ENCODE measurements around the gene CDCA8. TPM values are rescaled to one million over a fixed set of nuclear protein-coding genes. Genes with fewer than 3 reads are reported as not detected.

Gene CDCA8
- total and polyA plus RNA-seq, 8 donors, result 0.19 to 0.79 (median 0.44) TPM

DNA sequence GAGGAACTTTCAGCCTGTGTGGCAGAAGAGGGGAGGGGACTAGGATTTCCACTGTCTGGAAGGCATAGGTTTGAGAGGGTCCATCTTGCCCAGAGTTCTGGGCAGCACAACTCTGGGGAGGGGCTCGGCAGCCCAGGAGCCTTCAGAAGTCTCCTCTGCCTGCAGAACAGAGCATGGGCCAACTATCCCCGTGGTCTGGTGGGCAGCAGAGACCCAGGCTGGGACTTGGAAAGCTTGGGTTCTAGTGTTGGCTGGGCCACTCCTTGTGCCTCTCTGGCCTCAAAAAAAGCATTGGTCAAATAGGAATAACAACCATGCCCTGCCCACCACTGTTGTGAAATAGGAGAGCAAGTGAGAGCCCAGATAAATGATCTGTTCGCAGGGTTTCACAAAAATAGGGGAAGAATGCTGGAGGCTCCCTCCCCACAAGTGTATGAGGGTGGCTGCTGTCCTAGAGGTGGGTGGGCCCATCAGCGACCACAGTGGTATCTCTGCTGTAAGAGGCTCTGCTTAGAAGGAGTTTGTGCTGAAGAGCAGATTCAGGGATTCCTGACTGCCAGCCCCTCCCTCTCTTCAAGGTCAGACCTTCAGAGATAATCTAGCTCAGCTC is 63.7 kb downstream of the CDCA8 start:
- Histone ChIP-seq H3K27me3 (peaks cover 0 to 9% (median 0%) of the 10 kb centered on the region in 4 donors), H3K27ac (no peak overlapping the region), H3K4me3 (no peak overlapping the region), H3K9me3 (no peaks in the 10 kb centered on the region), H3K4me1 (no peaks in the 10 kb centered on the region), H3K36me3 (no peaks in the 10 kb centered on the region)
- ATAC-seq, result no peak
- 48 to 56% methylated on average over 4 of the region's 4 CpGs for WGBS, 2 donors
- intact Hi-C loops (cut with DNase I), result no loop called here
- TF ChIP-seq, protein P1, sequence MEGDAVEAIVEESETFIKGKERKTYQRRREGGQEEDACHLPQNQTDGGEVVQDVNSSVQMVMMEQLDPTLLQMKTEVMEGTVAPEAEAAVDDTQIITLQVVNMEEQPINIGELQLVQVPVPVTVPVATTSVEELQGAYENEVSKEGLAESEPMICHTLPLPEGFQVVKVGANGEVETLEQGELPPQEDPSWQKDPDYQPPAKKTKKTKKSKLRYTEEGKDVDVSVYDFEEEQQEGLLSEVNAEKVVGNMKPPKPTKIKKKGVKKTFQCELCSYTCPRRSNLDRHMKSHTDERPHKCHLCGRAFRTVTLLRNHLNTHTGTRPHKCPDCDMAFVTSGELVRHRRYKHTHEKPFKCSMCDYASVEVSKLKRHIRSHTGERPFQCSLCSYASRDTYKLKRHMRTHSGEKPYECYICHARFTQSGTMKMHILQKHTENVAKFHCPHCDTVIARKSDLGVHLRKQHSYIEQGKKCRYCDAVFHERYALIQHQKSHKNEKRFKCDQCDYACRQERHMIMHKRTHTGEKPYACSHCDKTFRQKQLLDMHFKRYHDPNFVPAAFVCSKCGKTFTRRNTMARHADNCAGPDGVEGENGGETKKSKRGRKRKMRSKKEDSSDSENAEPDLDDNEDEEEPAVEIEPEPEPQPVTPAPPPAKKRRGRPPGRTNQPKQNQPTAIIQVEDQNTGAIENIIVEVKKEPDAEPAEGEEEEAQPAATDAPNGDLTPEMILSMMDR (IDR thresholded peaks at IDR 0.05), result no peak
- no peak for FAIRE-seq
- DNase-seq, result no peak

Other genes with a start within 250 kb of the CDCA8 start
- gene ZC3H12A, start 217.9 kb upstream of the CDCA8 start, total RNA-seq, result 10 to 100 TPM in 2 of 6 donors, 1 to 10 TPM in 4; 4.1 to 10.5 (median 9.3) TPM
- gene ZC3H12A, start 217.9 kb upstream of the CDCA8 start, polyA plus RNA-seq, result 10 to 100 TPM; 11.4 to 13.1 TPM
- 10 to 100 TPM; 26.1 to 39.7 (median 27.6) TPM for gene MEAF6, start 177.8 kb upstream of the CDCA8 start, total RNA-seq
- gene MEAF6, start 177.8 kb upstream of the CDCA8 start, polyA plus RNA-seq, result 10 to 100 TPM; 32.7 to 59.8 TPM
- gene SNIP1, start 138.2 kb upstream of the CDCA8 start, total RNA-seq, result 1 to 10 TPM; 6.5 to 7.8 (median 7.0) TPM
- 1 to 10 TPM; 2.7 to 5.9 TPM for gene SNIP1, start 138.2 kb upstream of the CDCA8 start, polyA plus RNA-seq
- gene DNALI1, start 135.6 kb upstream of the CDCA8 start, total RNA-seq, result 10 to 100 TPM in 5 of 6 donors, 1 to 10 TPM in 1; 8.7 to 16.3 (median 11.2) TPM
- 10 to 100 TPM; 38.4 to 61.0 TPM for gene DNALI1, start 135.6 kb upstream of the CDCA8 start, polyA plus RNA-seq
- 10 to 100 TPM in 5 of 6 donors, 1 to 10 TPM in 1; 9.8 to 20.1 (median 17.1) TPM for gene GNL2, start 96.6 kb upstream of the CDCA8 start, total RNA-seq
- 10 to 100 TPM; 50.6 to 69.1 TPM for gene GNL2, start 96.6 kb upstream of the CDCA8 start, polyA plus RNA-seq
- gene RSPO1, start 57.6 kb upstream of the CDCA8 start, total RNA-seq, result under 1 TPM in 3 of 6 donors, not detected in 3; 0.09 to 0.46 (median 0.13) TPM
- under 1 TPM; 0.11 to 0.26 TPM for gene RSPO1, start 57.6 kb upstream of the CDCA8 start, polyA plus RNA-seq
- 1 to 10 TPM; 1.7 to 3.8 (median 1.9) TPM for gene EPHA10, start 72.6 kb downstream of the CDCA8 start, total RNA-seq
- 1 to 10 TPM; 2.2 to 2.7 TPM for gene EPHA10, start 72.6 kb downstream of the CDCA8 start, polyA plus RNA-seq
- gene MANEAL, start 101.3 kb downstream of the CDCA8 start, total RNA-seq, result 1 to 10 TPM; 4.4 to 8.2 (median 6.7) TPM
- 10 to 100 TPM in 1 of 2 donors, 1 to 10 TPM in 1; 4.3 to 10.3 TPM for gene MANEAL, start 101.3 kb downstream of the CDCA8 start, polyA plus RNA-seq
- 10 to 100 TPM; 18.2 to 26.9 (median 23.1) TPM for gene C1orf122, start 115.3 kb downstream of the CDCA8 start, total RNA-seq
- 10 to 100 TPM; 33.1 to 46.1 TPM for gene C1orf122, start 115.3 kb downstream of the CDCA8 start, polyA plus RNA-seq
- 10 to 100 TPM in 1 of 6 donors, 1 to 10 TPM in 5; 5.2 to 11.9 (median 6.2) TPM for gene YRDC, start 115.7 kb downstream of the CDCA8 start, total RNA-seq
- gene YRDC, start 115.7 kb downstream of the CDCA8 start, polyA plus RNA-seq, result 1 to 10 TPM; 4.8 to 9.3 TPM
- gene MTF1, start 167.1 kb downstream of the CDCA8 start, total RNA-seq, result 10 to 100 TPM in 2 of 6 donors, 1 to 10 TPM in 4; 6.2 to 13.5 (median 8.0) TPM
- gene MTF1, start 167.1 kb downstream of the CDCA8 start, polyA plus RNA-seq, result 1 to 10 TPM; 1.4 to 2.0 TPM

Data from pancreas (tissue), 10 donors.